HG03066 (cell line): ENCODE data around the gene RFESD.

Experiments used
- ATAC-seq: cut with Tn5 transposase; IDR thresholded peaks from one replicate; pipeline ENCODE4 v1.9.1; 2021; ENCODE audit warnings: low read depth; ENCODE audit not compliant: unreplicated experiment

Gene RFESD

GRCh38 chr5:95646569-95647431 is at the start of gene RFESD:
Gene RFESD (plus strand): TSS chr5:95646777. CDS start chr5:95652272, 5,495 bp downstream.
- ATAC-seq = peak; percentile 94

- ATAC-seq = no peak
These were observed 47.3 kb upstream of the RFESD start for GRCh38 chr5:95599252-95599651.

GRCh38 chr5:95600557-95600956 is 46.0 kb upstream of the RFESD start:
- ATAC-seq = no peak

- ATAC-seq = no peak
These were observed 40.8 kb upstream of the RFESD start for GRCh38 chr5:95605786-95606185.

GRCh38 chr5:95606419-95606818 is 40.2 kb upstream of the RFESD start:
- ATAC-seq = no peak

- ATAC-seq = no peak
These were observed 36.9 kb upstream of the RFESD start for GRCh38 chr5:95609711-95610110.

- ATAC-seq = no peak
These were observed 36.0 kb upstream of the RFESD start for GRCh38 chr5:95610546-95610945.

- ATAC-seq = no peak
These were observed 35.2 kb upstream of the RFESD start for GRCh38 chr5:95611396-95611795.

GRCh38 chr5:95613514-95613913 is 33.1 kb upstream of the RFESD start:
- no peak for ATAC-seq

GRCh38 chr5:95615164-95615467 is 31.5 kb upstream of the RFESD start:
- ATAC-seq = no peak

GRCh38 chr5:95617057-95617456 is 29.5 kb upstream of the RFESD start:
- no peak for ATAC-seq

- ATAC-seq = no peak
These were observed 27.5 kb upstream of the RFESD start for GRCh38 chr5:95619096-95619495.

- ATAC-seq = no peak
These were observed 27.0 kb upstream of the RFESD start for GRCh38 chr5:95619514-95620029.

GRCh38 chr5:95620030-95620869 is 26.3 kb upstream of the RFESD start, which contains the start of gene GPR150:
Gene GPR150 (plus strand): TSS chr5:95620087. CDS start chr5:95620276, 189 bp downstream.
- peak; percentile 59 for ATAC-seq

GRCh38 chr5:95620870-95621838 is 25.4 kb upstream of the RFESD start:
- peak; percentile 41 for ATAC-seq

- no peak for ATAC-seq
These were observed 24.5 kb upstream of the RFESD start for GRCh38 chr5:95621839-95622629.

GRCh38 chr5:95623706-95624105 is 22.9 kb upstream of the RFESD start:
- ATAC-seq = no peak

GRCh38 chr5:95624368-95624767 is 22.2 kb upstream of the RFESD start:
- no peak for ATAC-seq

GRCh38 chr5:95626701-95627100 is 19.9 kb upstream of the RFESD start:
- no peak for ATAC-seq
